ENCODE data around the gene CCDC47. TPM values are rescaled to one million over a fixed set of nuclear protein-coding genes. Genes with fewer than 3 reads are reported as not detected.

CCDC47 gene
- total RNA-seq, 2 donors from 2014 or later, result 57.3 to 65.7 TPM

GRCh38 chr17:63786117-63786516 is 12.7 kb upstream of the CCDC47 start:
- no peak for DNase-seq
- 100% methylated on average over 1 of the region's 1 CpG for WGBS, 2 experiments (ENCODE audit: insufficient coverage in 1 of 2, insufficient read length in 1 of 2)
- H3K36me3 Mint-ChIP-seq (ENCODE audit: low read depth), result peaks cover 48% of the 10 kb centered on the region
- no peak overlapping the region for H3K27ac ChIP-seq (ENCODE audit: low read depth, low read length)
- H3K9me3 Mint-ChIP-seq, result no peaks in the 10 kb centered on the region
- H3K27me3 ChIP-seq (ENCODE audit: control insufficient read depth, insufficient read depth, low read length, poor library complexity, severe bottlenecking), result no peaks in the 10 kb centered on the region
- H3K27ac Mint-ChIP-seq, result no peak overlapping the region
- H3K27me3 Mint-ChIP-seq (ENCODE audit: insufficient read depth), result no peaks in the 10 kb centered on the region
- H3K4me1 Mint-ChIP-seq, result peaks cover 3% of the 10 kb centered on the region
- no peaks in the 10 kb centered on the region for H3K9me3 ChIP-seq (ENCODE audit: control insufficient read depth, low read length)
- peaks cover 91% of the 10 kb centered on the region for H3K36me3 ChIP-seq (ENCODE audit: control insufficient read depth, insufficient read depth, low read length)
- TF ChIP-seq CTCF (conservative IDR thresholded peaks at IDR 0.05), result no peak
- H3K4me3 ChIP-seq (ENCODE audit: low read length), result no peak overlapping the region
- H3K4me3 Mint-ChIP-seq, result no peak overlapping the region
- no peaks in the 10 kb centered on the region for H3K4me1 ChIP-seq (ENCODE audit: control insufficient read depth, insufficient read depth, low read length)
- no peak overlapping the region for H3K9ac ChIP-seq (ENCODE audit: extremely low read depth, low read length, poor library complexity, severe bottlenecking)

- no peak overlapping the region for H3K4me3 Mint-ChIP-seq
- no peak for DNase-seq
- peaks cover 54% of the 10 kb centered on the region for H3K36me3 Mint-ChIP-seq (ENCODE audit: low read depth)
- H3K27ac ChIP-seq (ENCODE audit: low read depth, low read length), result no peak overlapping the region
- H3K27me3 Mint-ChIP-seq (ENCODE audit: insufficient read depth), result no peaks in the 10 kb centered on the region
- no peaks in the 10 kb centered on the region for H3K9me3 ChIP-seq (ENCODE audit: control insufficient read depth, low read length)
- peaks cover 91% of the 10 kb centered on the region for H3K36me3 ChIP-seq (ENCODE audit: control insufficient read depth, insufficient read depth, low read length)
- no peaks in the 10 kb centered on the region for H3K4me1 ChIP-seq (ENCODE audit: control insufficient read depth, insufficient read depth, low read length)
- H3K9ac ChIP-seq (ENCODE audit: extremely low read depth, low read length, poor library complexity, severe bottlenecking), result no peak overlapping the region
- H3K9me3 Mint-ChIP-seq, result no peaks in the 10 kb centered on the region
- H3K27me3 ChIP-seq (ENCODE audit: control insufficient read depth, insufficient read depth, low read length, poor library complexity, severe bottlenecking), result no peaks in the 10 kb centered on the region
- TF ChIP-seq CTCF (conservative IDR thresholded peaks at IDR 0.05), result no peak
- WGBS, 2 experiments (ENCODE audit: insufficient coverage in 1 of 2, insufficient read length in 1 of 2), result 100% methylated on average over 1 of the region's 1 CpG; no CpG with 5 or more reads in 1 of the 2 experiments
- peak overlapping the region; percentile 72 for H3K27ac Mint-ChIP-seq
- H3K4me3 ChIP-seq (ENCODE audit: low read length), result no peak overlapping the region
- H3K4me1 Mint-ChIP-seq, result peaks cover 3% of the 10 kb centered on the region
Measured at GRCh38 chr17:63785556-63785955, 12.2 kb upstream of the CCDC47 start.

DNA sequence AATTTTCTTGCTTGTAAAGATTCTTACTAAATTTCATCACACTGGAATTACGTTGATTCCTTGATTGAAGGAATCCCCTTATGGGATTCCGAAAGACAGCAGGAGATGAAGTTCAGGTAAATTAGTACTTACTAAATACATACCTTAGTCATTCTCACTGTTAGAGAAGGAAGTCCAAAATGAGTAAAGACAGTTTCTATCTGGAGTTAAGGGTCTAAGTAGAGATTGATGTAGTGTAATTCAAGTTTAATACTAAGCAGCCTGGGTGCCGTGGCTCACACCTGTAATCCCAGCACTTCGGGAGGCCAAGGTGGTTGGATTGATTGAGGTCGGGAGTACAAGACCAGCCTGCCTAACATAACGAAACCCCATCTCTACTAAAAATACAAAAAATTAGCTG is 10.1 kb upstream of the CCDC47 start:
- Histone ChIP-seq H3K4me1 (ENCODE audit: control insufficient read depth, insufficient read depth, low read length) (no peaks in the 10 kb centered on the region), H3K36me3 (ENCODE audit: control insufficient read depth, insufficient read depth, low read length) (peaks cover 91% of the 10 kb centered on the region), H3K27me3 (ENCODE audit: control insufficient read depth, insufficient read depth, low read length, poor library complexity, severe bottlenecking) (no peaks in the 10 kb centered on the region), H3K4me3 (ENCODE audit: low read length) (no peak overlapping the region), H3K9me3 (ENCODE audit: control insufficient read depth, low read length) (no peaks in the 10 kb centered on the region), H3K9ac (ENCODE audit: extremely low read depth, low read length, poor library complexity, severe bottlenecking) (no peak overlapping the region), H3K27ac (ENCODE audit: low read depth, low read length) (no peak overlapping the region)
- peaks cover 58% of the 10 kb centered on the region for H3K36me3 Mint-ChIP-seq (ENCODE audit: low read depth)
- TF ChIP-seq CTCF (conservative IDR thresholded peaks at IDR 0.05), result no peak
- no peaks in the 10 kb centered on the region for H3K9me3 Mint-ChIP-seq
- no peak overlapping the region for H3K4me3 Mint-ChIP-seq
- no peak for DNase-seq
- H3K27me3 Mint-ChIP-seq (ENCODE audit: insufficient read depth), result no peaks in the 10 kb centered on the region
- peak overlapping the region; percentile 56 for H3K27ac Mint-ChIP-seq
- WGBS, 2 experiments (ENCODE audit: insufficient coverage in 1 of 2, insufficient read length in 1 of 2), result 92% methylated on average over 5 of the region's 6 CpGs; no CpG with 5 or more reads in 1 of the 2 experiments
- H3K4me1 Mint-ChIP-seq, result peaks cover 6% of the 10 kb centered on the region

Data from endodermal cell (in vitro differentiated cells).